GM18508 (cell line): ENCODE results near the gene CCNB3.

Experiments
- ATAC-seq: cut with Tn5 transposase; IDR thresholded peaks from one replicate; pipeline ENCODE4 v1.9.1; 2021; ENCODE audit warnings: moderate number of reproducible peaks; ENCODE audit not compliant: insufficient read depth, unreplicated experiment

Gene CCNB3, protein sequence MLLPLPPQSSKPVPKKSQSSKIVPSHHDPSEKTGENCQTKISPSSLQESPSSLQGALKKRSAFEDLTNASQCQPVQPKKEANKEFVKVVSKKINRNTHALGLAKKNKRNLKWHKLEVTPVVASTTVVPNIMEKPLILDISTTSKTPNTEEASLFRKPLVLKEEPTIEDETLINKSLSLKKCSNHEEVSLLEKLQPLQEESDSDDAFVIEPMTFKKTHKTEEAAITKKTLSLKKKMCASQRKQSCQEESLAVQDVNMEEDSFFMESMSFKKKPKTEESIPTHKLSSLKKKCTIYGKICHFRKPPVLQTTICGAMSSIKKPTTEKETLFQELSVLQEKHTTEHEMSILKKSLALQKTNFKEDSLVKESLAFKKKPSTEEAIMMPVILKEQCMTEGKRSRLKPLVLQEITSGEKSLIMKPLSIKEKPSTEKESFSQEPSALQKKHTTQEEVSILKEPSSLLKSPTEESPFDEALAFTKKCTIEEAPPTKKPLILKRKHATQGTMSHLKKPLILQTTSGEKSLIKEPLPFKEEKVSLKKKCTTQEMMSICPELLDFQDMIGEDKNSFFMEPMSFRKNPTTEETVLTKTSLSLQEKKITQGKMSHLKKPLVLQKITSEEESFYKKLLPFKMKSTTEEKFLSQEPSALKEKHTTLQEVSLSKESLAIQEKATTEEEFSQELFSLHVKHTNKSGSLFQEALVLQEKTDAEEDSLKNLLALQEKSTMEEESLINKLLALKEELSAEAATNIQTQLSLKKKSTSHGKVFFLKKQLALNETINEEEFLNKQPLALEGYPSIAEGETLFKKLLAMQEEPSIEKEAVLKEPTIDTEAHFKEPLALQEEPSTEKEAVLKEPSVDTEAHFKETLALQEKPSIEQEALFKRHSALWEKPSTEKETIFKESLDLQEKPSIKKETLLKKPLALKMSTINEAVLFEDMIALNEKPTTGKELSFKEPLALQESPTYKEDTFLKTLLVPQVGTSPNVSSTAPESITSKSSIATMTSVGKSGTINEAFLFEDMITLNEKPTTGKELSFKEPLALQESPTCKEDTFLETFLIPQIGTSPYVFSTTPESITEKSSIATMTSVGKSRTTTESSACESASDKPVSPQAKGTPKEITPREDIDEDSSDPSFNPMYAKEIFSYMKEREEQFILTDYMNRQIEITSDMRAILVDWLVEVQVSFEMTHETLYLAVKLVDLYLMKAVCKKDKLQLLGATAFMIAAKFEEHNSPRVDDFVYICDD (N-terminal part only)

GRCh38 chrX:50204364-50204899 is at the start of gene CCNB3:
CCNB3 (plus strand) TSS chrX:50204765; CDS start chrX:50285164, 80,399 bp downstream.
- ATAC-seq = peak; percentile 95

DNA sequence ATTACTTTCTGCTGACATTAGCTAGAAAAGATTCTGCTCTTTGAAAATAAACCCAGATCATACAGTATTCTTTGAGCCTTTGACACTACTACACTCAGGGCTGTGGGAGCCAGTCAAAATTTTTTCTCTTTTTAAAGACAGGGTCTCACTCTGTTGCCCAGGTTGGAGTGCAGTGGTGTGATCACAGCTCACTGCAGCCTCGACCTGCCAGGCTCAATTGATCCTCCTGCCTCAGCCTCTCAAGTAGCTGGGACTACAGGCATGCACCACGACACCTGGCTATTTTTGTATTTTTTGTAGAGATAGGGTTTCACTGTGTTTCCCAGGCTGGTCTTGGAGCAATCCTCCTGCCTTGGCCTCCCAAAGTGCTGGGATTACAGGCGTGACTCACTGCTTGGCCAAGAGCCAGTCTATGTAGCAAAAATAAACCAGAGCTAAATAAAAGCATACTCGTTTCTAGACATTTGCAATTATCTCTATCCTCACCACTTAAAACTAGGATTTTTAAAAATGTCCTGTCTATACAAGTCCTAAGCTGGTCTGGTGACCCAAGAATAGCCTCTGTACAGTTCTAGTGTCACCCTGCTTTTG is 46.9 kb upstream of the CCNB3 start:
- ATAC-seq = no peak

DNA sequence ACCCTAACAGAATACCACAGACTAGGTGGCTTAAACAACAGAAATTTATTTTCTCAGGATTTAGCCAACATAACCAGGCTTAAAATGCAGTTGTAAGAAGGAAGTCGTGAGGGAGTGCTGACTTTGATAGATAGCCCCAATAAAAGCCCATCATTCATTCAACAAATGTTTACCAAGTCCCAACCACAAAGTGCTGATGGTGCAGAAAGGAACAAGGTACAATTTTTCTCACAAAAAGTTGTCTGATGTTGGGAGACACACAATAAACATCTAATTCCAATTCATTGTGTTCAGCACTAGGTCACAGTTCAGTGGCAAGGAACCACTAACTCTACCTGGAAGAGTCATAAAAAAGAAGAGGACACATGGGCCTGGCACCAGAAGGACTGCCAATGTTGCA is 46.0 kb upstream of the CCNB3 start:
- ATAC-seq = no peak

GRCh38 chrX:50161127-50161526 is 43.4 kb upstream of the CCNB3 start:
- ATAC-seq = no peak

DNA sequence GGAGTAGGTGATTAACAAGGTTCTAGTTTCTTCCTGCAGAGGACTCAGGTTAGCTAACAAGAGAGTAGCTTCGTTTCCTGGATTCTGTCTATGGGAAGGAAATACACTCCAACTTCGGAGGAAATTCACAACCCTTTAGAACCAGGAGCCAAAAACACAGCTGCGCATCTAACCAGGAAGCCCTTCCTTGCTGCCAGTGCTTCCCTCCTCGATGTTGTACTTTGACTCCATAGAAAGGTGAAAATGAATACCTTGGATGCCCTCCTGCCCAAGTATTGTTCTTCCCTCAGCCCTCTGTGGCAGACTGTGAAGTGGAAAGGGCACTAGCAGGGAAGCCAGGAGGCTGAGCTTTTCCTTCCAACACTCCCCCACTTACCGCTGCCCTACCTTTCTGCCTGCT is 38.8 kb upstream of the CCNB3 start:
- no peak for ATAC-seq

GRCh38 chrX:50167366-50167765 is 37.2 kb upstream of the CCNB3 start:
- ATAC-seq = no peak

DNA sequence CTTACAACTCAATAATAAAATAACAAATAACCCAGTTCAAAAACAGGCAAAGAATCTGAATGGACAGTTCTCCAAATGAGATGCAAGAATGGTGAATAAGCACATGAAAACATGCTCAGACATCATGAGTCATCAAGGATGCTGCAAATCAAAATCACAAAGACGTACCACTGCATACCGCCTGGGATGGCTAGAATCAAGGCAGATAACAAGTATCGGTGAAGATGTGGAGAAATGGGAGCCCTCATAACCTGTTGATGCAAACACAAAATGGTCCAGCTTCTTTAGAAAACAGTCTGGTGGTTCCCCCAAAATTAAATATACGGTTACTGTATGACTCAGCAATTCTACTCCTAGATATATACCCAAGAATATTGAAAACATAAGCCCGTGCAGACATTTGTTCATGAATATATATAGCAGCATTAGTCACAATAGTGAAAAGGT is 36.3 kb upstream of the CCNB3 start:
- no peak for ATAC-seq

DNA sequence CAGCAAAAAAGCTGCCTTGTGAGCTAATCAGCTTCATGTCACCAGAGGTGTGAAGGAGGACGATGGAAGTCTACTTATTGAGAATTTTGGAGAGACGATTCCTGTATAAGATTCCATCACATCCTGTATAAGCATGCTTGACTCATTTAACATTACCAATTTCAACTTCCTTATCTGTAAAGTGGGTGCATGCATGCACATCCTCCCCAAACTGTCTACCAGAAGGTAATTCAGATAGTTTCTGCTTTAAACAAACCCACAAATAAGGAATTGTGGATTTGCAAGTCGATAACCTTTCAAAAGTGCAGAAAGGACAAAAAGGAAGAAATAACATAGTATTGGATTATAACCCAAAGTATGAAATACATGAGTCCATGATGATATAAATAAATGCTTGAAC is 34.8 kb upstream of the CCNB3 start:
- ATAC-seq = no peak

- no peak for ATAC-seq
Measured at GRCh38 chrX:50180073-50180940, 24.3 kb upstream of the CCNB3 start.

DNA sequence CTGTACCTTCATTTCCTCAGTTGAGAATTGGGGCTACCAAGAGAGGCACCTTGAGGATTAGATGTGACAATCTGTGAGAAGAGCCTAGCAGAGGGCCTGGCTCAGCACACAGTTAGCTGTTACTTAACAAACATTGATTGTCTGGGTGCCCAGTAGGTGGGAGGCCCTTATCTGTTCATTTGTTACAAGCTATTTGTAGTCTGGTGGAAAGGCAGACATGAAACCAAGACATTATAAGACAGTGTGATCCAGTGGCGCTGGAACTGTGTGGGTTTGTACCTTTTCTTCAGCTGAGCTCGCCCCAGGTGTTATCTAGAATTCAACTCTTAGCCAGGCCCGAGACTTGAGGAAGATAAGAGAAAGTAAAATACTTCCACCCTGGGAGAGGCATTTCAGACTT is 20.7 kb upstream of the CCNB3 start:
- no peak for ATAC-seq

DNA sequence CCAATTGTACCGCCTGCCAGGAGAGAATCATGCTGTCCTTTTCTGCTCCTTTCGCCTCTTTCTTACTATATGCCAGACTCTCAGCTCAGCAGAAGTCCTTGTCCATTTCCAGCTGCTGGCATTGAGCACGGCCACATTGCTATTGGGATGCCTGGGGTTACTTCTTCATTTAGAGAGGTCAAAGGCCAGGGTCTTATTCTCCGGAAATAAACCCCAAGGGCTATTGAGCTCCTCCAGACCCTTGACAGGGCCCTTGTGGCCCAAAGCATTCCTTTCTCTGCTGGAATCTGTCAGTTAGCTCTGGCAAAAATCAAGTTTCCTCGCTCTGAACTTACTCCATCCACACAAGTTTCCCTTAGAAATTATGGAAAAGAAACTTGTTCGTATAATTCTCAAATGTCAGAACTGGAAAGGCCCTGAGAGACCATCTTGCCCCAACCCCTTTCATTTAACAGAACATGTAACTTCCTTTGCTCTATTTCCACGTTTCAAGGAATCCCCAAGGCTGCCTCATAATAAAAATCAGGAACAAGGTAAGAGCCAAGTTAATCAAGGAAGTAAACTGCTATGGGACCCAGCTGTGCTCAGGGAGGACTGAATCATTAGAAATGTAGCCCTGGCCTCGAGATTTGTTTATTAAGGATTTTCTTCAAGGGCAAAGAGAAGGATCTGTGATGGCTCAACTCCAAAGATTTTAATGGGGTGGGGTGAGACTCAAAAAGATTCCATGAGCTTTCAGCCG is 15.5 kb upstream of the CCNB3 start:
- ATAC-seq = no peak

DNA sequence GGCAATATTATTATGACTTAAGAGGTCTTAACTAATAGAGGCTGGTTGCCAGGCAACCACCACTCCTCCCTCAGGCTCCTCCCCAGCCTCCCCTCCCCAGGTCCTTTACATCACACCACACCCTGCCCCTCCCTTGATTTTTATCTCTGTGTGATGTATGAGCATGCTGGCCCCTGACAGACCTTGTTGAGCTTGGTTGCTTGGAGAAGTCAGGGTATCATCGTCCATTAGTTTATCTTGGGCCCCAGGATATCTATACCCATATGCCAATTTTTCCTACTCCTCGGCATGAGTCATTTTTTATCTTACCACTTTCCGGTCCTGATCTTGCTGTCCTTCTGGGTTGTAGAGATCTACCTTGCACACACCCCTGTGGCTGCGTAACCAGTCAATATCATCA is 6.2 kb upstream of the CCNB3 start:
- no peak for ATAC-seq

- ATAC-seq = no peak
Measured at GRCh38 chrX:50200907-50201306, 3.7 kb upstream of the CCNB3 start, which contains the start of gene AKAP4. AKAP4 (minus strand) TSS chrX:50201007; CDS start chrX:50200889, 118 bp downstream.

- ATAC-seq = no peak
Measured at GRCh38 chrX:50202539-50202938, 2.0 kb upstream of the CCNB3 start.

DNA sequence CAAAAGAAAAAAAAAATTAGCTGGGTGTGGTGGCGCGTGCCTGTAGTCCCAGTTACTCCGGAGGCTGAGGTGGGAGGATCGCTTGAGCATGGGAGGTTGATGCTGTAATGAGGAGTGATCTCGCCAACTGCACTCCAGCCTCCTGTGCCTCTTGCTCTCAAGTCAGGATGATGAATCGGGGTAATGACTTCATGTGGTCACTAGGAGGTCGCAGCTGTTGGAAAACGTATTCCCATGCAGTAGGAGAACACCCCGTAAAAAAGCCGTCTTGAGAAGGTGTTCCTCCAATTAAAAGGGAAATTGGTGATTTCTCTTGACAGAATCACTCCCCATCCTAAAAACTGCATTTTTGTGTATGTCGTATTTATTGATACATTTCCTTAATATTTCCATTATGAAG is 2.2 kb downstream of the CCNB3 start:
- no peak for ATAC-seq

DNA sequence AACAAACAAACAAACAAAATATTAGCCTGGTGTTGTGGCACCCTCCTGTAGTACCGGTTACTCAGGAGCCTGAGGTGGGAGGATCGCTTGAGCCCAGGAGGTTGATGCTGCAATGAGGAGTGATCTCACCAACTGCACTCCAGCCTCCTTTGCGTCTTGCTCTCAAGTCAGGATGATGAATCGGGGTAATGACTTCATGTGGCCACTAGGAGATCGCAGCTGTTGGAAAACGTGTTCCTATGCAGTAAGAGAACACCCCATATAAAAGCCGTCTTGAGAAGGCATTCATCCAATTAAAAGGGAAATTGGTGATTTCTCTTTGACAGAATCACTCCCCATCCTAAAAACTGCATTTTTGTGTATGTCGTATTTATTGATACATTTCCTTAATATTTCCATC is 6.9 kb downstream of the CCNB3 start:
- ATAC-seq = no peak

DNA sequence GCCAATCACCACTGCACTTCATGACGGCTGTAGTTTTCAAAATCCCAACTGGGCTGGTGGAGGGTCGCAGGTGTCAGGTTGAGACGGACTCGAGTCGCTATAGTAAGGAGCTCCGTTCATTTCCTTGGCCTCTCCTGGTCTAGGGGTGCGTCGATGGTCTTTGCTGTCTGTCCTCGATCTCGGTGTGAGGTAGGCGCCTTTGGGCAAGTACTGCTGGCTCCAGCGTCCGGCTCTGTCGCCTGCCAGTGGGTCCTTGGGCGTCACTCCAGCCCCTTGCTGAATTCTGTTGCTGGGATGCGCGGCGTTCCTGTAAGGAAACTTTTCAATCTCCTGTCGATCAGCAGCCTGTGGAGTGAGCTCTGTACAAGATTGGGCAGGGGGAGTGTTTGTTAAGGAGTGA is 76.7 kb downstream of the CCNB3 start:
- ATAC-seq = no peak

- no peak for ATAC-seq
Measured at GRCh38 chrX:50327235-50327634, 122.7 kb downstream of the CCNB3 start.
